ENCODE data around the gene SDHC. TPM values are rescaled to one million over a fixed set of nuclear protein-coding genes. Genes with fewer than 3 reads are reported as not detected.
"Not testable (repeated sequence)": the region's sequence is repeated elsewhere in the genome, so short reads cannot be mapped to it uniquely, and the experiment has no call there.

Gene SDHC
- total and polyA plus RNA-seq, 4 donors, result 52.5 to 204 (median 130) TPM

- ATAC-seq (ENCODE audit: insufficient read depth, low FRiP score); DNase-seq; H3K9ac ChIP-seq (ENCODE audit: insufficient read depth in 1 of 2, low read length in 2 of 2); H3K4me3 ChIP-seq; H3K36me3 ChIP-seq (ENCODE audit: control insufficient read depth in 4 of 4, insufficient read depth in 4 of 4, low read length in 4 of 4); H3K9me3 ChIP-seq (ENCODE audit: control insufficient read depth in 4 of 4, insufficient read depth in 3 of 4, low read length in 3 of 4); H3K27ac ChIP-seq (ENCODE audit: low read depth in 1 of 2, low read length in 1 of 2); H3K27me3 ChIP-seq (ENCODE audit: control insufficient read depth in 3 of 3, insufficient read depth in 3 of 3, low read length in 2 of 3): not testable (repeated sequence)
- 76 to 82% methylated on average over 4 of the region's 4 CpGs for WGBS, 2 donors
- peaks cover 0 to 15% (median 2%) of the 10 kb centered on the region in 5 donors for H3K4me1 ChIP-seq (ENCODE audit: control insufficient read depth in 5 of 5, insufficient read depth in 5 of 5, low read length in 5 of 5)
Observed at GRCh38 chr1:161410636-161410970, 96.4 kb downstream of the SDHC start.

Small RNA genes within 50 kb of the gene (small RNA-seq; reads per million reads assigned to genes)
- not detected for gene AL592295.2 (ENCODE audit: low replicate concordance)
- gene RNU6-481P (ENCODE audit: low replicate concordance), result not detected

Other genes with a start within 250 kb of the SDHC start
- gene ARHGAP30, start 244.5 kb upstream of the SDHC start, total RNA-seq, result 10 to 100 TPM; 10.5 to 49.5 TPM
- 10 to 100 TPM; 18.1 to 66.3 TPM for gene ARHGAP30, start 244.5 kb upstream of the SDHC start, polyA plus RNA-seq
- 10 to 100 TPM; 11.7 to 12.5 TPM for gene NECTIN4, start 224.8 kb upstream of the SDHC start, total RNA-seq
- gene NECTIN4, start 224.8 kb upstream of the SDHC start, polyA plus RNA-seq, result 1 to 10 TPM; 6.2 to 8.1 TPM
- 10 to 100 TPM in 1 of 2 donors, 1 to 10 TPM in 1; 7.1 to 13.0 TPM for gene KLHDC9, start 216.0 kb upstream of the SDHC start, total RNA-seq
- gene KLHDC9, start 216.0 kb upstream of the SDHC start, polyA plus RNA-seq, result 1 to 10 TPM; 5.8 to 8.6 TPM
- 10 to 100 TPM; 21.5 to 46.7 TPM for gene PFDN2, start 196.3 kb upstream of the SDHC start, total RNA-seq
- 100 to 1,000 TPM; 140 to 324 TPM for gene PFDN2, start 196.3 kb upstream of the SDHC start, polyA plus RNA-seq
- gene NIT1, start 196.3 kb upstream of the SDHC start, total RNA-seq, result 10 to 100 TPM; 35.6 to 40.4 TPM
- gene NIT1, start 196.3 kb upstream of the SDHC start, polyA plus RNA-seq, result 10 to 100 TPM; 26.9 to 40.3 TPM
- gene DEDD, start 181.7 kb upstream of the SDHC start, total RNA-seq, result 10 to 100 TPM; 25.0 to 38.8 TPM
- 10 to 100 TPM; 19.4 to 36.8 TPM for gene DEDD, start 181.7 kb upstream of the SDHC start, polyA plus RNA-seq
- gene UFC1, start 160.4 kb upstream of the SDHC start, total RNA-seq, result 100 to 1,000 TPM in 1 of 2 donors, 10 to 100 TPM in 1; 99.6 to 101 TPM
- 100 to 1,000 TPM; 122 to 149 TPM for gene UFC1, start 160.4 kb upstream of the SDHC start, polyA plus RNA-seq
- gene USP21, start 154.9 kb upstream of the SDHC start, total RNA-seq, result 10 to 100 TPM; 22.6 to 28.6 TPM
- 10 to 100 TPM; 18.2 to 19.9 TPM for gene USP21, start 154.9 kb upstream of the SDHC start, polyA plus RNA-seq
- 10 to 100 TPM; 33.1 to 34.1 TPM for gene PPOX, start 148.0 kb upstream of the SDHC start, total RNA-seq
- 10 to 100 TPM; 14.8 to 33.0 TPM for gene PPOX, start 148.0 kb upstream of the SDHC start, polyA plus RNA-seq
- gene B4GALT3, start 136.9 kb upstream of the SDHC start, total RNA-seq, result 10 to 100 TPM; 28.0 to 34.2 TPM
- 10 to 100 TPM; 25.7 to 34.6 TPM for gene B4GALT3, start 136.9 kb upstream of the SDHC start, polyA plus RNA-seq
- gene ADAMTS4, start 115.3 kb upstream of the SDHC start, total RNA-seq, result 10 to 100 TPM in 1 of 2 donors, 1 to 10 TPM in 1; 2.3 to 18.8 TPM
- 10 to 100 TPM in 1 of 2 donors, 1 to 10 TPM in 1; 7.2 to 22.3 TPM for gene ADAMTS4, start 115.3 kb upstream of the SDHC start, polyA plus RNA-seq
- gene NDUFS2, start 112.0 kb upstream of the SDHC start, total RNA-seq, result 100 to 1,000 TPM in 1 of 2 donors, 10 to 100 TPM in 1; 81.0 to 104 TPM
- gene NDUFS2, start 112.0 kb upstream of the SDHC start, polyA plus RNA-seq, result 10 to 100 TPM; 40.2 to 95.2 TPM
- 100 to 1,000 TPM in 1 of 2 donors, 10 to 100 TPM in 1; 41.6 to 169 TPM for gene FCER1G, start 99.1 kb upstream of the SDHC start, total RNA-seq
- gene FCER1G, start 99.1 kb upstream of the SDHC start, polyA plus RNA-seq, result 1,000 to 10,000 TPM in 1 of 2 donors, 100 to 1,000 TPM in 1; 275 to 1,998 TPM
- gene APOA2, start 90.8 kb upstream of the SDHC start, total RNA-seq, result 1 to 10 TPM in 1 of 2 donors, not detected in 1; 2.3 TPM
- gene APOA2, start 90.8 kb upstream of the SDHC start, polyA plus RNA-seq, result 1 to 10 TPM in 1 of 2 donors, not detected in 1; 1.4 TPM
- gene TOMM40L, start 88.3 kb upstream of the SDHC start, total RNA-seq, result 10 to 100 TPM in 1 of 2 donors, 1 to 10 TPM in 1; 4.9 to 13.0 TPM
- gene TOMM40L, start 88.3 kb upstream of the SDHC start, polyA plus RNA-seq, result 10 to 100 TPM in 1 of 2 donors, 1 to 10 TPM in 1; 6.8 to 11.1 TPM
- gene NR1I3, start 76.2 kb upstream of the SDHC start, total RNA-seq, result not detected
- gene NR1I3, start 76.2 kb upstream of the SDHC start, polyA plus RNA-seq, result under 1 TPM in 1 of 2 donors, not detected in 1; 0.17 TPM
- 1 to 10 TPM; 3.6 to 5.8 TPM for gene PCP4L1, start 55.6 kb upstream of the SDHC start, total RNA-seq
- 1 to 10 TPM; 6.9 to 9.3 TPM for gene PCP4L1, start 55.6 kb upstream of the SDHC start, polyA plus RNA-seq
- gene MPZ, start 4.4 kb upstream of the SDHC start, total RNA-seq, result 1 to 10 TPM; 3.6 to 5.1 TPM
- gene MPZ, start 4.4 kb upstream of the SDHC start, polyA plus RNA-seq, result 1 to 10 TPM; 2.0 to 3.7 TPM
- 10 to 100 TPM in 1 of 2 donors, 1 to 10 TPM in 1; 6.5 to 25.1 TPM for gene CFAP126, start 53.5 kb downstream of the SDHC start, total RNA-seq
- gene CFAP126, start 53.5 kb downstream of the SDHC start, polyA plus RNA-seq, result 10 to 100 TPM; 21.2 to 23.9 TPM
- gene FCGR2A, start 191.1 kb downstream of the SDHC start, total RNA-seq, result 10 to 100 TPM; 83.7 to 94.9 TPM
- 100 to 1,000 TPM in 1 of 2 donors, 10 to 100 TPM in 1; 37.6 to 204 TPM for gene FCGR2A, start 191.1 kb downstream of the SDHC start, polyA plus RNA-seq
- gene HSPA6, start 210.2 kb downstream of the SDHC start, total RNA-seq, result 10 to 100 TPM; 11.7 to 42.5 TPM
- gene HSPA6, start 210.2 kb downstream of the SDHC start, polyA plus RNA-seq, result 10 to 100 TPM; 21.1 to 29.3 TPM
- gene FCGR3A, start 235.4 kb downstream of the SDHC start, total RNA-seq, result 100 to 1,000 TPM in 1 of 2 donors, 10 to 100 TPM in 1; 33.3 to 110 TPM
- 100 to 1,000 TPM in 1 of 2 donors, 10 to 100 TPM in 1; 27.1 to 211 TPM for gene FCGR3A, start 235.4 kb downstream of the SDHC start, polyA plus RNA-seq

All from lung (tissue), 11 donors.